NCI-H526 treated with DMSO at 0.1 percent for 48 hours (cell line): ENCODE data around the gene COPE.
"Not testable (repeated sequence)": the region's sequence is repeated elsewhere in the genome, so short reads cannot be mapped to it uniquely, and the experiment has no call there.

Source experiments
- DNase-seq: peaks from one replicate; lab custom pipeline; 2025; lab: John Stamatoyannopoulos, UW

The COPE gene

DNA sequence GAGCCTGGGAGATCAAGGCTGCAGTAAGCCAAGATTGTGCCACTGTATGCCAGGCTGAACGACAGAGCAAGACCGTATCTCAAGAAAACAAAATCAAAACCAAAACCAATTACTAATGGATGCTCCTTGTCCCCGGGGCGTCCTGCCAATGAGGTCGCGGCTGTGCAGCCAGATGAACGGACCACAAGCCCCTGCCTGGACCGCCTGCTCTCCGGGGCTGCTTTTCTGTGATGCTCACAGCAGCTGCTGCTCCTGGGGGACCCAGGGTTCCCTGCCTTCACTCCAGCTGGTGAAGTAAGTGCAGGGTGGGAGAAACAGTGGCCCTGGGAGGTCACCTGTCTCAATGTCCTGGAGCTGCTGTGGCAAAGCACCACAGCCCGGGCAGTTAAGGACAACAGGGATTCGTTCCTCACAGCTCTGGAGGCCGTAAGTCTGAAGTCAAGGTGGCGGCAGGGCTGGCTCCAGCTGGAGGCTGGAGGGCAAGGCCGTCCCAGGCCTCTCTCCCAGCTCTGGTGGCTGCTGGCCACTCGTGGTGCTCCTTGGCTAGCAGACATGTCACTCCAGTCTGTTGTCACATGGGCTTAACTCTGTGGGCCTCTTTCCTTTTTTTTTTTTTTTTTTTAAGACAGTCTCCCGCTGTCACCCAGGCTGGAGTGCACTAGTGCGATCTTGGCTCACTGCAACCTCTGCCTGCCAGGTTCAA is 10.1 kb downstream of the COPE start:
- no peak for DNase-seq

DNA sequence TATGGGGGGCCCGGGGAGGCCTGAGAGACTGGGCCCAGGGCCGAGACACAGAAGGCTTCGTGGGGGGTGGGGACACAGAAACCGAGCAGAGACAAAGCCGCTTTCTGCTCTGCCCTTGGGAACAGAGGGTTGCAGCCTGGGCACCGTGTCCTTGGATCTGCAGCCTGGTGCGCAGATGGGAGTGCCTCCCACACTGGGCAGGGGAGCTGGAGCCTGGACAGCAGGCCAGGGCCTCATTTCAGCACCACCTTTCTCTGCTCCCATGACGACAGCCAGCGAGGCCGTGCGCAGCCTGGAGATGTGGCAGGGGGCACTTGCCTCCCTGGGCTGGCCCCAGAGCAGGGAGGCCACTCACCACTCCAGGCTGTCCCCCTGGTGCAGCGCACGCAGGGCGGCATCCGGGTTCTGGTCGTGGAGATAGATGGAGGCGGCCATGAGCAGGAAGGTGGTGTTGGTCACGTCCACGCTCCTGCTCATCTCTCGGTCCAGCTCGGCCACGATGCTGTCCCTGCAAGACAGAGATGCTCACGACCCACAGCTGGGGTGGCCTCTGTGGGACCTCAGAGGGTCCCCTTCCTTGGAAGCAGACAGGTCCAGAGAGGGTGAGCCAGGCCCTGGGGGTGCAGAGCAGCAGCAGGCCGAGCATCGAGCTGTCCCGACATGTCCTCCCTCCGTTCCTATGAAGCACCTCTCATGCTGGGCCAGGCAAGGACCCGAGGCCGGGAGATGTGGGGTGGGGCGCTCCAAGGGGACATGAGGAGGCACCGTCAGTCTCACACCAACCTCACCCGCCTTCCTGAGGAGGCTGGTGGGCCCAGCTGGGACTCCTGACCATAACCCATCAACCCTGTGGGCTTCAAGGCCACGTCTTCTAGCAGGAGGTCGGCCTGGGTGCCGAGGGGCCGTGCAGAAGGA is 12.3 kb downstream of the COPE start:
- no peak for DNase-seq

DNA sequence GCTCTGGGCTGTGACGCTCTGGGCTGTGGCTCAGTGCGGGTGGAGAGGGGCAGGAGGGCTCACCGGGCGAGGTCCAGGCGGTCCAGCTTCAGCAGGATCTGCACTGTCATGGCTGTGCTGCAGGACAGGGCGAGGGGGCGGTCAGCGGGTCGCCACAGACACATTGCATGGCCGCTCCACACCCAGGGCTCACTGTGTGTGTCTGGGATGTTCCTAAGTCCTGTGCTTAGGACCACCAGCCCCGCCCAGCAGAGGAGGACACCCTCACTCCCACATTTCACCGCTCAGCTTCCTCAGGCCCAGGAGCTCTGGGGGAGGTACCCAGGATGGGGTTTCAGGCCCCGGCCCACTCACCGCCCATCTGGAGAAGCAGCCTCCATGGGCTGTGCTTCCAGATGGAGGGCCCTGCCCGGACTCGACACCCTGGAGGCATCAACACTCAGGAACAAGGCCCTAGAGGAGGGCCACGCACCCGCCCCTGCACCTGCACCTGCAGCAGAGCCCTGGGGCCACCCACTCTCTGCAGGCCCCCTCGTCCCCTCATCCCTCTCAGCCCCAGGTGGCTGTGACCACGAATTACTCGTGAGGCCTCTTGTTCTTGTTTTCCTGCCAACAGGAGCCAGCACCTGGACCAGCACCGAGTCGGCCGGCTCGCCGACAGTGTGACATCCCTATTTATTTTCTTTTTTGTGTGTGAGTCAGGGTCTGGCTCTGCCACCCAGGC is 13.5 kb downstream of the COPE start:
- DNase-seq: no peak

DNA sequence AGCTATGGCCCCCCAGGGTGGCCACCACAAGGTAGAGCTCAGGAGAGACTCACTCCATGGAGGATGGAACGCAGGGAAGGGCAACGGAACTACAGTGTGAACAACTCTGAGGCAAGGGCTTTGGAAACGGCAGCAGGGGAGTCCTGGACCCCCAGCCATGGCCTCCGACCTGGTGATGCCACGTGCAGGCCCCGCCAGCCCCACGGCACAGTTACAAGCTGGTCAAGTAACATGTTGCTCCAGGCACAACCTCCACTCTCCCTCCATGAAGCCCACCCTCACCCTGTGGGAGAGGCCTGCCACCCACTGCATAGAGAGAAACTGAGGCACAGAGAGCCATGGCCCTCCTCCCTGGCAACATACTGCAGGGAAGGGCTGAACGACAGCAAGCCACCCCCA is 14.1 kb downstream of the COPE start:
- no peak for DNase-seq

DNA sequence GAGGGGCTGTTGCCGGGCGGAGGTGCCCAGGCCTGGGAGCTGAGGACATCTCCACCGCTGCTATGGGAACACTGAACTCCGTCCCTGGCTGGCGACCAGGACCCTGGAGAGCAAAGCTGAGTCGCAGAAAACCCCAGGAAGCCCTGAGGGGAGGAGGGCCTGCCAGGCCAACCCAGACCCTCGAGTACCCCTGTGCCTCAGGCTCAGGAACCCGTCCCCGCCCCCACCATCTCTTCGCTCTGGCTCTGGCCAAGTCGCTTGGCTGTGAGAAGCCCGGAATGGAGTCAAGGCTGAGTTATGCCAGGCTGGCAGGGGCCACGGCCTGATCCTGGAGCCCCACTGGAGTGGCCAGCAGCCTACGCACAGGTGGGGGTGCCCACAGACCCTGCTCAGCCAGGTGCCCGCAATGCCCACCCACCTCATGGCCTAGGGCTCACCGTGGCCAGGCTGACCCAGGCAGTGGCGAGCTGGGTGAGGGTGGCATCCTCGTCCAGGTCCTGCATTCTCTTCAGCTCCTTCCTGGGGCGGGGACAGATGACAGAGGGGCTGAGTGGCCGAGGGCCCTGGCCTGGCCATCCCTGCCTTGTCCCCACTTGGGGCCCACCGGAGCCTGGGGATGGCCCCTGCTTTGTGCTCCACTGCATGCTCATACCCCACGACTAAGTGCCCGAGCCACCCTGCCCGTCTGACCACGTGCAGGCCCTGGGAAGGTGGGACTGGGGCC is 14.7 kb downstream of the COPE start:
- DNase-seq: no peak

DNA sequence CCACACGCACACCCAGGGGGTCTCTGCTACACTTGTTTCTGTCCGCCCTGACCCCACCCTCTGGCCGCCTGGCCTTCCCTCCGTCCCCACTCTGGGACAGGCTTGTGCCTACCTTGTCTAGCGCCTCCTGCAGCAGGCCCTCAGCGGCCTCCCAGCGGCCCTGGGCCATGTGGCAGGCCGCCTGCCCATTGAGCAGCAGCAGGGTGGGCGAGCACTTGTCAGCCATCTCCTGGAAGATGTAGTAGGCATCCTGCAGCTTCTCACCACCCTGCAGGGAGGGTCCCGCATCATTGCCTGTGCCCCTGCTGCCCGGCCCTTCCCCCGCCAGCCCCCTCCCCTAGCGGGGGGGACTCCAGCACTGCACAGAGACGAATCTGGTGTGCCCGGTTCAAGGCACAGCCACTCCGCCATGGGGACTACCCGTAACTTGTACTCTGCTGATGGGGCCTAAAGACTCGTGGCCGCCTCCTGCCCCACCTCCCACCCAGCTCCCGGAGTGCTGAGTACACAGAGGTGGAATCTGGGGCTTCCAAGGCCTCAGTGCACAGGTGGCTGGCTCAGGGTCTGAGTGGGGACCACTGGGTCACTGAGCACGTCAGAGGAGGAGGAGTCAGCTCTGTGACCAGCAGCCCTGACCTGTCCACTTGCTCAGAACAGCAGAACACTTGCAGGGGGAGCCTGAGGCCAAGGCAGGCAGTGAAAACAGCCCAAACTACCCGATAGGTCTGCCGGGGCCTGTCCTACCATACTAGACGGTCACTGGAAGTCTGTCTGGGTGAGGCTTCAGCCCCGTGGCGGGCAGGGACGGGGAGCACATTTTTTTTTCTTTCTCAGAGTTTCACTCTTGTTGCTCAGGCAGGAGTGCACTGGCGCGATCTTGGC is 15.8 kb downstream of the COPE start:
- no peak for DNase-seq

DNA sequence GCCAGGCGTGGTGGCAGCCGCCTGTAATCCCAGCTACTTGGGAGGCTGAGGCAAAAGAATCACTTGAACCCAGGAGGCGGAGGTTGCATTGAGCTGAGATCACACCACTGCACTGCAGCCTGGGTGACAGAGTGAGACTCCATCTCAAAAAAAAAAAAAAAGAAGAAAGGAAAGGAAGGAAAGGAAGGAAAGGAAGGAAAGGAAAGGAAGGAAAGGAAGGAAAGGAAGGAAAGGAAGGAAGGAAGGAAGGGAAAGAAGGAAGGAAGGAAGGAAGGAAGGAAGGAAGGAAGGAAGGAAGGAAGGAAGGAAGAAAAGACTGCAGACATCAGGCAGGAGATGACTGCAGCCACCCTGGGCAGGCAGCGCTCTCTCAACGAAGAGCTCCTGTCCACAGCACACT is 16.7 kb downstream of the COPE start:
- DNase-seq: not testable (repeated sequence)

DNA sequence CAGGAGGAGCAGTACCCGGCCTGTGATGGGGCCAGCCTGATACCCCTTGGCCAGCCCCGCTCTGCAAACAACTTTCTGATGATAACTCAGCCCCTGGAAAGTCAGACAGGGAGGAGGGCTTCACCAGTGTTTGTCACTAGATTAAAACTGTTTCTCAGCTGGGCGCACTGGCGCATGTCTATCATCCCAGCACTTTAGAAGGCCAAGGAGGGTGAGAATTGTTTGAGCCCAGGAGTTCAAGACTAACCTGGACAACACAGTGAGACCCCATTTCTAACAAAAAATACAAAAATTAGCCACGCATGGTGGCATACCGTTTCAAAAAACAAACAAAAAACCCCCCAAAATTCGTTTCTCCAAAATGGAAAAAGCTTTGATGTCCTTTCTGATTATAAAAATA is 17.7 kb downstream of the COPE start:
- DNase-seq: no peak

DNA sequence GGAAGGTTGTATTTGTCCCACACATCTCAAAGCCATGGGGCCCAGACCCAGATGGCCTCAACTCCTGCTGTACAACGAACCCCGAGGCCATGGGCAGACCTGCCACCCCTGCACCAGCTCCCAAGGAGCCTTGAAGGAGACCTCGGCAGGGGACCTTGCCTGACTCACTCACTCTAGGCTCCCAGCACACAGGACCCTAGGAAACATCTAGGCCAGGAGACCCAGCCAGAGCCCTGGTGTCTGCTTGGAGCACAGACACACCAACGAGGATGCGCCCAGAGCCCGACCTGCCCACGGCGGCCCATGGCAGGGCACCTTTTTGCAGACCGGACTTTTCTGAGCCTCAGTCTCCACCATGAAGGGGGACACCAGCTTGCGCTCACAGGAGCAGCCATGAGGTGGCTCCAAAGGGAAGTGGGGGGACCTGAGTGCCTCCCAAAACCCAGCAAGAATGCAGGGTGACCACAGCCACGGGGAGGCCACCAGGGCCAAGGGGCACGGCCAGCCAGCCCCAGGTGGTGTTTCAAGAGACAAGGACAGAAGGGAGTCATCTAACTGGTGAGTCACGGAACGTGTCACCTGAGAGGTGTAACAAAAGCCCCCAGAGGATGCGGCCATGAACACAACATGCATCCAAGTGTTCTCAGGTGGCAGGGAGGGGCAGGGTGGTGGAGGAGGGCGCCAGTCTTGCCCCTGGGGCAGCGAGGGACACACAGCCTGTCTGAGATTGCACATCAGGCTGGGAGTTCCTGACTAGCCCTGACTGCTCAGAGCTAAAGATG is 18.3 kb downstream of the COPE start:
- no peak for DNase-seq

DNA sequence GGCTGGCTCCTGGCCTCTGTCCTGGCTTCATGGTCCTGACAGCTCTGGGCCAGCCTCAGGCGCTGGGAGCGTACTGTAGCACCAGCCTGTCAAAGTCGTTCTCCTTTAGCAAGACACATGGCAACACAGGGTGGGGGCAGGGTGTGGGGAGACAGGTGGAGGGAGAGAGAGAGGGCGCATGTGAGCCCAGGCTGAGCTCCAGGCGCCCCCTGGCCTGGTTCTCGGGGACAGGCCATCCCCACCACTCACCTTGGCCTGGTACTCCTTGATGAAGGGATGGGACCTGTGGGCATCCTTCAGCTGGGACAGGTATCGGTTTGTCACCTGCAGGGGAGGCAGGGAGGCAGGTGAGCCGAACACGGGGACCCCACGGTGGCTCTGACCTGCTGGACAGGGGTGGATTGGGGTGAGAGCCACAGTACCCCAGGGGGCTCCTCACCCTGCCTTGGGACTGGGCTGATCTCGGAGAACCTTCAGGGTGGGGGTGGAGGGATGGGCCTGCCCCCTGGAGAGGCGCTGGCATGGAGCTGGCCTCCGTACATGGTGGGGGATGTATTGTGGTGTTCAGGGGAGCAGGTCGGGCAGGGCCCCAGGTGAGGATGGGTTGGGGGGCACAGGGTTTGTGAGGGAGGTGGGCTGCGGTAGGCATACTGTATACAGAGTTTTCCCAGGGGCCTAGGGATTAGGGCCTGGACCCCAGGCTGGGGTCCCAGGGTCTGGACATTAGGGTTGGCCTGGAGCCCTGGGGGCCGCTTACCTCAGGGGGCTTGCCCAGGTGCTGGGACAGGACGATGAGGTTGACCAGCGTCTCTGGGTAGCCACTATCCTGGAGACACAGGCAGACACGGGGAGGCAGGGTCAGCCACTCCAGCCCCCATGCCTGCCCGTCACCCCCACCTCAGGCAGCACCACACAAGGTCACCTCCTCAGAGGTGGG is 19.3 kb downstream of the COPE start:
- no peak for DNase-seq

DNA sequence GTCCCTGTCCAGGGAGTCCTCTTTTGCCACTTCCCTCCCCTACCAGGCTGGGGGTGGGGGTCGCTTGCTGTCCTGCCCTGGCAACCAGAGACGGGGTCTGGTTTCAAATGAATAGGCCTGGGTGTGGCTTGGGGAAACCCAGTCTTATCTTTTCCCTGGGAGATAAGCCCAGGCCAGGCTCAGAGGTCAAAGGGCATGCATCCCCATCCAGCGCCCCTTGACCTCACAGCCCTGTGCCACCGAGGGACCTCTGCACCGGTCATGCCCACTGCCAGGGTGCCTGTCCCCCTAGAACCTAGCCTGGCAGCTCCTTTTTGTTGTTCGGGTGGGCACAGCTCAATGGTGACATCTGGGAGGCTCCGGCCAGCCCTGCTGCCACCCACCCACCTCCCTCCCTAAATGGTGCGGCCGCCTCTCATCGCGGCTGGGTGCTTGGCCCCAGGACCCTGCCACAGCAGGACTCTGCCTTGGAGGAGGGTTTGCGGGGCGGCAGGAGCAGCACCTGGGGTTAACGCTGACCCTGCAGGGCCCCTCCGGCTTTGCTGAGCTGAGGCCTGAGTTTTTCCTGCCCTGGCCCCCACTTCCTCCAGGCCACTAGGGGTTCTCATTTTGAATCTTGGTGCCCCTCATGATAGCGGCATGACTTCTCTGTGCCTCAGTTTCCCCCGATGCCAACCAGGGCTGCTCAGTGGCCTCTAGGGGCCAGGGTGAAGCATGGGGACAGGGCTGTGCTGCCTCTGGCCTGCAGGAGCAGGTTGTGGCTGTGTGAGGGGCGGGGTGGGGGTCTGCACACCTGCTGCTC is 20.4 kb downstream of the COPE start:
- DNase-seq: no peak

DNA sequence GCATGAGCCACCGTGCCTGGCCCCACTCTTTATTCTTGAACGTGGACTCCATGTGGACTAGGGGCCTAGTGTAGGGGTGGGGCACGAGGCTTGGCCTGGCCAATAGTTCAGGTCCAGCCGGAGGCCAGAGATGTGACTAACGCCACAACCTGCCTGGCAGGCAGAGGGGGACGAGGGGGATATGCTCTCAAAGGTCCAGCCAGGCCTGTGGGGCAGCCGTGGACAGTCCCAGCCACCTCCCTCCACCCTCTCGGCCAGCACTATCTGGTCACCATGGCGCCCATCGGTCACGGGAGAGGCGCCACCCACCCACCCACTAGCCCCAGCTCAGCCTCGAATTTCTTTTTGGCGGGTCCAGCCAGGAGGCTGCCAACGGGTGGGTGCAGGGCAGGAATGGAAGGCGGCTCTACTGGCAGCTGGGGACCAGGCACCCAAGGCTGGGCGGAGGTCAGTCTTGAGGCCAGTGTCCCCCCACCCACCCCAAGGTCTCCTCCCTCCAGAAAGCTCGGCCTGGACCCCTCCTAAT is 21.0 kb downstream of the COPE start:
- no peak for DNase-seq

DNA sequence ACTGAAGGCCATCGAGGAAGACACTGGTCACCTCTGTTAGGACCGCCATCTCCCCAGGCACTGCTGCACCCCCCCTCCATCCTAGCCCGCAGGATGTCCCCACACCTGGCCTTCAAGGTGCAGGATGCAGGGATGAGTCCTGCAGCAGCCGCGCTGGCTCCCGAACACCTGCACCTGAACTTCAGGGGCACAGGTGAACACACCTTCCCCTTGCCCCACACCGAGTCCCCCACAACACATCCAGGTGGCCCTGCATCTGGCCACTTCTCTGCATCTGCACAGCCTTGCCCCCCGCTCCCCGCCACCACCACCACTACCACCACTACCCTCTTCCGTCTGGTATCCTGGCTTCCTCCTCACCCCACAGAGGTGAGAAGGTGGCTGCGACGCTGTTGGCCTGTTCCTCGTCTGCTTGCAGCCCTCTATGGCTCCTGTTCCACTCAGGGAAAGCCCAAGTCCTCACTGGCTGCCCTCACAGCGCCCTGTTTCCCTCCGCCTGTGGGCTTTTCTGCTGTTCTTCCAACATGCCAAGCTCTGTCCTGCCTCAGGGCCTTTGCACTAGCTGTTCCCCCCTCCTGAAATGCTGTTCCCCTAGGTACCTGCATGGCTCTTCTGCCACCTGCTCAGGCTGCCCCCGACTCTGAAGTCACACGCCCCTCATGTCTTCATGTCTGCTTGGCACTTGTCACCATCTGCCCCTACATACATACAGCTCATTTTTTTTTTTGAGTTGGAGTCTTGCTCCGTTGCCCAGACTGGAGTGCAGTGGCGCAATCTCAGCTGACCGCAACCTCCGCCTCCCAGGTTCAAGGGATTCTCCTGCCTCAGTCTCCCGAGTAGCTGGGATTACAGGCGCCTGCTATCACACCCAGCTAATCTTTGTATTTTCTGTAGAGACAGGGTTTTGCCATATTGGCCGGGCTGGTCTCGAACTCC is 21.8 kb downstream of the COPE start:
- no peak for DNase-seq

DNA sequence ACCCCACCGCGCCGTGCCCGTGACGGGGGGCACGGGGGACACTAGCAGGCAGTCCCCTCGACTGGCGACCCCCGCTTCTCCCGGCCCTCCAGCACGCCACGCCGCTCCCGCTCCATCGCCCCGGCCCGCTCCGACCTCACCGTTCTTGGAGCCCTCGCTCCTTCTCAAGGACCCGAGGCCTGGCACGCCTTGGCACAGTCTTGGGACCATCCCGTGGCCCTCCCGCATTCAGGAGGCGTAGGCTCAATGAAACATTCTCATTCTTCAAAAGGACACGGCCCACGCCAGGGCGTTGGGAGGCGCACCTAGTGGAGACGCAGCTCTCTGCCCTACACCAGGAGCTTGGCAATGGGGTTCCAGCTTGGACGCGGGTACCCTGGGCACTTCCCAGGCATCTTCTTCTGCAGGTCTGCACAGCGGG is 22.8 kb downstream of the COPE start:
- no peak for DNase-seq

DNA sequence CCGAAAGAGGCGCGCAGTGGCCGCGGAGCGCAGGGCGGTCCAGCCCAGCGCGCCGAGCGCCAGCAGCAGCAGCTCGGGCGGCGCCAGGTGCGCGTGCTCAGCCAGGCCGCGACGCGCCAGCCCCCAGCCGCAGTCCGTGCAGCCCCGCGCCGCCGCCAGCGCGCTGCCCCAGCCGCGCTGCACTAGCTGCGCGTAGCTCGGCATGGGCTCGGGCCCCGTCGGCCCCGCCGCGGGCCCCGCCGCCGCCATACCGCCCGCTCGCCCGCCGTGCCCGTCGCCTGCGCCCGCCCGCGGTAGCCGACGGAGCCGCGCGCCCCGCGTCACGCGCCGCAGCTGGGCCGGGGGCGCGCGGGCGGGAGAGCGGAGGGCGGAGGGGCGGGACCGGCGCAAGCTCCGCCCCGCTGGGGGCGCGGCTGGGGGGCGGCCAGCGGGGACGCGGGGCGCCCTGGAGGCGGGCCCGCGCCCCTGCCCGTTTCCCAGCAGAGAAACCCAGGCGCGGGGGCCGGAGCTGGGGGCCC is 23.3 kb downstream of the COPE start, which contains the start of gene CERS1:
Gene CERS1, minus strand, starts transcription at position 335 of the 518 bp plus-strand sequence. Its CDS starts 86 bp downstream, at position 249.
- no peak for DNase-seq

DNA sequence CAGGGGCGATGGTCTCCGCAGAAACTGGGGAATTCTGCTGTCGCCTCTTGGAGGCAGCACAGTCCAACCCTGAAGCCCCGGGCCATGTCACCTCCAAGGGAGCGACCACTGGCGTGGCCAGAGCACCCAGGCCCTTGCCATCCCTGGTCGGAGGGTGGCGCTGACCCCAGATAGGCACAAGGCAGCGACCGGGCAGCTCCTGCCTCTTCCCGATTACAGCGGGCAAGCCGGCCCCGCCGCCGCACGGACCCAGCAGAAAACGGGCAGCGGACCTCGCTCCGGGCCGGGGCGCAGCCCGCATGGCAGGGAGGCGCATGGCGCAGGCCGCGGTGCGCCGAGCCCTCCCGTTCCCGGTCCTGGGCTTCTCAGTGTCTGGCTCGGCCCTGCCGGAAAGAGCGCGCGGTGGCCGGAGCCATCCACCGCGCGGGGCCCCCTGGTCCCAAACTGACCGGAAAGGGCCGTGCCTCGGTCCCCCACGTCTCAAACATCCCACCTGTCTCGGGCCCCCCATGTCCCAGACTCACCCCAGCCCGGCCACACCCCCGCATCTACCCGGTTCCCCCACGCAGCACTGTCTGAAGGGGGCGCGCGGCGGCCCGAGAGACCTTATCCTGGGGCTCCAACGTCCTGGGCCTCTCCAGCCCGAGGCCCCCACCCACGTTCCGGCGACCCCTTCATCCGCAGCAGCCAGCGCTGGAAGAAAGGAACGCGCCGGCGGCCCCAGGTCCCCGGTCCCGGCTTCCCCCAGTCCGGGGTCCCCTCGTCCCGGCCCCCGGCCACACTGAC is 24.0 kb downstream of the COPE start:
- no peak for DNase-seq
